H1 (cell line): ENCODE data around the gene MOV10L1. TPM values are rescaled to one million over a fixed set of nuclear protein-coding genes. Genes with fewer than 3 reads are reported as not detected.

Experiments used
- CTCF ChIA-PET: fragments of 300-600 bp; sonication (Branson Sonifier 250); formaldehyde crosslinking; loops from one replicate; lab custom pipeline; 2021; ENCODE audit not compliant: partially characterized antibody; lab: Charles Lee
- POLR2A ChIA-PET: fragments of 300-600 bp; sonication (Branson Sonifier 250); formaldehyde crosslinking; loops from one replicate; lab custom pipeline; 2021; ENCODE audit warnings: inconsistent platforms; ENCODE audit not compliant: partially characterized antibody; lab: Charles Lee
- DNase-seq, 2 experiments: peaks; one replicate each; pipeline versions ENCODE4 v3.0.0 to v3.0.0-alpha.2; 2010 to 2022; ENCODE audit warnings: low spot score in 2 of 2, low read depth in 1 of 2, mixed read lengths in 1 of 2
- FAIRE-seq: peaks from 2 replicates; lab custom pipeline; 2011; peaks lifted over from hg19 to GRCh38; lab: Jason Lieb, UNC
- H2AFZ ChIP-seq: 2 replicates; pipeline ENCODE4 v1.8.1; 2012; ENCODE audit warnings: low read length, inconsistent platforms
- H2AK5ac ChIP-seq: 2 replicates; pipeline ENCODE4 v1.6.1; 2013; ENCODE audit warnings: low read depth, low read length
- H2BK120ac ChIP-seq: replicated peaks from 2 replicates; pipeline ENCODE3; 2013; ENCODE audit warnings: low read depth, low read length, inconsistent platforms
- H2BK12ac ChIP-seq: 2 replicates; pipeline ENCODE4 v1.6.1; 2013; ENCODE audit warnings: low read depth, low read length
- H2BK15ac ChIP-seq: 2 replicates; pipeline ENCODE4 v1.6.1; 2013; ENCODE audit warnings: low read length
- H2BK20ac ChIP-seq: 2 replicates; pipeline ENCODE4 v1.6.1; 2013; ENCODE audit warnings: low read length
- H2BK5ac ChIP-seq: 2 replicates; pipeline ENCODE4 v1.6.1; 2013; ENCODE audit warnings: low read depth, low read length
- H3K14ac ChIP-seq: 2 replicates; pipeline ENCODE4 v1.6.1; 2013; ENCODE audit warnings: inconsistent platforms; ENCODE audit not compliant: insufficient read length
- H3K18ac ChIP-seq: 2 replicates; pipeline ENCODE4 v1.6.1; 2013; ENCODE audit warnings: low read length; ENCODE audit errors: extremely low read depth
- H3K23ac ChIP-seq: 2 replicates; pipeline ENCODE4 v1.6.1; 2013; ENCODE audit warnings: inconsistent platforms; ENCODE audit not compliant: insufficient read length
- H3K23me2 ChIP-seq: 2 replicates; pipeline ENCODE4 v1.6.1; 2013; ENCODE audit warnings: low read depth, low read length
- H3K27ac ChIP-seq: 2 replicates; pipeline ENCODE4 v1.6.1; 2011; ENCODE audit warnings: low read depth, low read length, inconsistent platforms
- H3K27me3 ChIP-seq, 4 experiments: replicated peaks in 1 of 4; 1 replicate in 1 of 4; 2 replicates in 3 of 4; pipeline versions ENCODE4 v1.6.1 to v1.8.1; 2011 to 2013; ENCODE audit warnings: low read length in 3 of 4, mild to moderate bottlenecking in 3 of 4, inconsistent platforms in 2 of 4, mixed read lengths in 2 of 4, moderate library complexity in 1 of 4; ENCODE audit not compliant: control insufficient read depth in 3 of 4, insufficient read depth in 3 of 4; ENCODE audit errors: extremely low read depth in 1 of 4
- H3K36me3 ChIP-seq, 4 experiments: 2 replicates each; pipeline versions ENCODE4 v1.6.1 to v1.8.1; 2011 to 2013; ENCODE audit warnings: mild to moderate bottlenecking in 4 of 4, low read length in 3 of 4, moderate library complexity in 2 of 4, control low read depth in 1 of 4, inconsistent platforms in 1 of 4; ENCODE audit not compliant: insufficient read depth in 4 of 4, control insufficient read depth in 2 of 4
- H3K4ac ChIP-seq: replicated peaks from 2 replicates; pipeline ENCODE3; 2013; ENCODE audit warnings: low read length, low read depth, mixed read lengths, inconsistent platforms; ENCODE audit not compliant: insufficient read length
- H3K4me1 ChIP-seq, 4 experiments: replicated peaks in 1 of 4; 1 replicate in 1 of 4; 2 replicates in 3 of 4; pipeline versions ENCODE4 v1.6.1 to v1.8.1; 2011 to 2013; ENCODE audit warnings: low read length in 3 of 4, inconsistent platforms in 2 of 4, mixed read lengths in 1 of 4; ENCODE audit not compliant: insufficient read depth in 4 of 4, control insufficient read depth in 3 of 4
- H3K4me2 ChIP-seq, 2 experiments: 2 replicates each; pipeline versions ENCODE4 v1.6.1 to v1.8.1; 2011 to 2013; ENCODE audit warnings: low read depth in 2 of 2, low read length in 2 of 2, control low read depth in 1 of 2, inconsistent platforms in 1 of 2, mild to moderate bottlenecking in 1 of 2; ENCODE audit not compliant: insufficient read depth in 1 of 2
- H3K4me3 ChIP-seq, 4 experiments: fragments of 200-600, 300-600 bp in 1 of 4; sonication (generic), shearing (Covaris generic), sonication (Bioruptor Twin) in 1 of 4; 2 replicates each; pipeline versions ENCODE4 v1.5.1 to v1.8.1; 2011 to 2016; ENCODE audit warnings: low read length in 4 of 4, low read depth in 3 of 4, control low read depth in 2 of 4, inconsistent platforms in 2 of 4, mild to moderate bottlenecking in 2 of 4, mixed read lengths in 1 of 4, moderate library complexity in 1 of 4; ENCODE audit not compliant: insufficient read depth in 2 of 4; ENCODE audit errors: extremely low read depth in 1 of 4
- H3K56ac ChIP-seq: replicated peaks from 2 replicates; pipeline ENCODE3; 2013; ENCODE audit warnings: low read depth, mild to moderate bottlenecking, mixed read lengths, low read length, inconsistent platforms; ENCODE audit not compliant: insufficient read length
- H3K79me1 ChIP-seq: 2 replicates; pipeline ENCODE4 v1.6.1; 2013; ENCODE audit warnings: low read depth, low read length, control low read depth
- H3K79me2 ChIP-seq, 2 experiments: 2 replicates each; pipeline versions ENCODE4 v1.6.1 to v1.8.1; 2012 to 2013; ENCODE audit warnings: low read length in 2 of 2, mild to moderate bottlenecking in 2 of 2, inconsistent platforms in 1 of 2; ENCODE audit not compliant: insufficient read depth in 2 of 2, control insufficient read depth in 1 of 2
- H3K9ac ChIP-seq, 4 experiments: replicated peaks in 1 of 4; 1 replicate in 1 of 4; 2 replicates in 3 of 4; pipeline versions ENCODE4 v1.6.1 to v1.8.1; 2011 to 2013; ENCODE audit warnings: low read depth in 3 of 4, low read length in 3 of 4, control low read depth in 2 of 4, mild to moderate bottlenecking in 2 of 4, moderate library complexity in 2 of 4, inconsistent platforms in 1 of 4; ENCODE audit errors: extremely low read depth in 1 of 4
- H3K9me3 ChIP-seq, 2 experiments: 2 replicates each; pipeline versions ENCODE4 v1.6.1 to v1.8.1; 2012 to 2013; ENCODE audit warnings: mild to moderate bottlenecking in 2 of 2, moderate library complexity in 2 of 2, control low read depth in 1 of 2, inconsistent platforms in 1 of 2, low read depth in 1 of 2, low read length in 1 of 2, mixed read lengths in 1 of 2; ENCODE audit not compliant: insufficient read depth in 2 of 2
- H4K20me1 ChIP-seq, 2 experiments: replicated peaks in 1 of 2; 2 replicates each; pipeline versions ENCODE3 to v1.8.1; 2011 to 2013; ENCODE audit warnings: inconsistent platforms in 2 of 2, low read length in 2 of 2, mild to moderate bottlenecking in 1 of 2; ENCODE audit not compliant: insufficient read depth in 2 of 2, control insufficient read depth in 1 of 2
- H4K5ac ChIP-seq: 2 replicates; pipeline ENCODE4 v1.6.1; 2013; ENCODE audit warnings: low read length, low read depth, mixed read lengths, inconsistent platforms; ENCODE audit not compliant: insufficient read length
- H4K8ac ChIP-seq: 2 replicates; pipeline ENCODE4 v1.8.0; 2013; ENCODE audit warnings: mild to moderate bottlenecking, moderate library complexity, low read length, inconsistent platforms; ENCODE audit not compliant: insufficient read depth; ENCODE audit errors: extremely low read depth
- H4K91ac ChIP-seq: replicated peaks from 2 replicates; pipeline ENCODE3; 2013; ENCODE audit warnings: low read length, mixed read lengths, inconsistent platforms; ENCODE audit not compliant: insufficient read length
- CHD1 ChIP-seq: IDR thresholded peaks from 2 replicates; pipeline ENCODE4 v1.6.1; 2012; ENCODE audit warnings: low read depth, low read length, improper control_type of control experiment
- CHD2 ChIP-seq: IDR thresholded peaks from 2 replicates; pipeline ENCODE4 v1.6.1; 2012; ENCODE audit warnings: low read length, improper control_type of control experiment
- HDAC6 ChIP-seq: IDR thresholded peaks from one replicate; pipeline ENCODE4 v1.7.1; 2012; ENCODE audit warnings: low read depth, mild to moderate bottlenecking, inconsistent platforms, low read length, moderate library complexity
- JUN ChIP-seq: IDR thresholded peaks from 2 replicates; pipeline ENCODE4 v1.6.1; 2011; ENCODE audit warnings: low read depth, mild to moderate bottlenecking, improper control_type of control experiment, low read length
- JUND ChIP-seq: IDR thresholded peaks from 2 replicates; pipeline ENCODE4 v1.6.1; 2011; ENCODE audit warnings: mild to moderate bottlenecking, improper control_type of control experiment, low read length
- NRF1 ChIP-seq: IDR thresholded peaks from 2 replicates; pipeline ENCODE4 v1.6.1; 2011; ENCODE audit warnings: mild to moderate bottlenecking, low read depth, low read length, improper control_type of control experiment
- POLR2A ChIP-seq, 2 experiments: IDR thresholded peaks; 1 replicate in 1 of 2; 2 replicates in 1 of 2; pipeline ENCODE4 v1.6.1; 2011; ENCODE audit warnings: low read depth in 2 of 2, low read length in 2 of 2, mild to moderate bottlenecking in 2 of 2; ENCODE audit errors: control extremely low read depth in 1 of 2
- POU5F1 ChIP-seq: IDR thresholded peaks from 2 replicates; pipeline ENCODE4 v1.6.1; 2011; ENCODE audit warnings: low read depth, mild to moderate bottlenecking, low read length, moderate library complexity
- SP1 ChIP-seq: IDR thresholded peaks from 2 replicates; pipeline ENCODE4 v1.6.1; 2011; ENCODE audit warnings: low read depth, low read length
- SUZ12 ChIP-seq: fragments of 200-600 bp; sonication (generic); IDR thresholded peaks from 2 replicates; pipeline ENCODE4 v1.6.1; 2012; ENCODE audit warnings: mild to moderate bottlenecking, inconsistent platforms, low read length, moderate library complexity, mixed read lengths
- TEAD4 ChIP-seq: IDR thresholded peaks from 2 replicates; pipeline ENCODE4 v1.6.1; 2012; ENCODE audit warnings: low read depth, low read length, inconsistent platforms, mixed read lengths
- WGBS, 2 experiments: shearing (Covaris generic) in 1 of 2; methylation state at CpG; one replicate each; pipeline versions ENCODE4 v1.1.6 to v1.1.7; 2013 to 2015; ENCODE audit warnings: low lambda C conversion rate in 2 of 2, mixed read lengths in 2 of 2, inconsistent platforms in 1 of 2, low coverage in 1 of 2, missing lambda C conversion rate in 1 of 2; ENCODE audit not compliant: insufficient replicate concordance in 2 of 2, insufficient coverage in 1 of 2, insufficient read length in 1 of 2; ENCODE audit errors: extremely low coverage in 1 of 2, missing lambda C conversion rate in 1 of 2; 5-methylcytosine and 5-hydroxymethylcytosine counted together
- polyA plus RNA-seq, 7 experiments: library from polyadenylated mRNA; depleted of rRNA in 3 of 7; stranded (reverse) in 5 of 7; unstranded in 2 of 7; fragments of >200 nt in 5 of 7; fragments of 200-250 nt in 2 of 7; gene quantifications; 1 replicate in 5 of 7; 2 replicates in 1 of 7; 4 replicates in 1 of 7; pipeline versions ENCODE4 v1.2.1 to v1.2.3, GENCODE V29; 2011 to 2013; ENCODE audit warnings: missing spikeins in 2 of 7, mixed read lengths in 2 of 7
- total RNA-seq: library from RNA; stranded (reverse); fragmentation: NEBNext Ultra II Directional; extraction: Animal tissue kit (Norgen Biotek cat#: 25700); gene quantifications from 2 replicates; pipeline ENCODE4 v1.2.1, GENCODE V29; 2021
- TF ChIP-seq, protein P1 (sequence below): IDR thresholded peaks from 2 replicates; pipeline ENCODE4 v1.6.1; 2011; ENCODE audit warnings: low read depth, mild to moderate bottlenecking, low read length; ENCODE audit not compliant: insufficient read depth
- TF ChIP-seq, protein P2 (sequence below): IDR thresholded peaks from 2 replicates; pipeline ENCODE4 v1.6.1; 2012; ENCODE audit warnings: inconsistent platforms
- TF ChIP-seq, protein P3 (sequence below): IDR thresholded peaks from 2 replicates; pipeline ENCODE4 v1.6.1; 2012; ENCODE audit warnings: inconsistent platforms

Gene MOV10L1
- total and polyA plus RNA-seq, 2 of the 8 experiments (the other 6 are each of a cell fraction or from before 2014, with no cell fraction given), result 0.32 TPM; not detected in 1

DNA sequence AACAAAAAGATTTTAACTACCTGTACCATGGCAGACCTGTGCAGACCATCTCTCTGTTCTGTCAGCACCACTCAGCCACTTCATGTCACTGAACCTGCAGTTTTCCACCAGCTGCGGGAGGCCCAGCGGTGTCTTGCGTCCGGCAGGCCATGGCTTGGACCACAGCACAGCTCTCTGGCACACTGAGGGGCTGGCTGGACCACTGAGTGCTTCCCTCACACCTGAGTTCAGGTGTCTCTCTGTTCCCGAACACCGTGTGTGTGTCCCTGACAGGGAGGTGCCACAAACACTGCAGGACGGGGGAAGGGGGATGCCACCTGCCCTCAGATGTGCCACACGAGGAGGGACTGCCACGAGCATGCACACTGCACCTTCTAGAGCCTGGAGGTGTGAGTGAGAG lies 17.7 kb downstream of the MOV10L1 start:
- H3K36me3 ChIP-seq, result no peaks in the 10 kb centered on the region; a peak in 1 of 8 replicates
- WGBS, 2 experiments, result 88% methylated on average over 9 of the region's 9 CpGs; no CpG with 5 or more reads in 1 of the 2 experiments
- H4K20me1 ChIP-seq, result peaks cover 0 to 1% of the 10 kb centered on the region in 2 experiments
- TF ChIP-seq SP1, result no peak
- no peak for TF ChIP-seq POU5F1
- TF ChIP-seq, protein P1, sequence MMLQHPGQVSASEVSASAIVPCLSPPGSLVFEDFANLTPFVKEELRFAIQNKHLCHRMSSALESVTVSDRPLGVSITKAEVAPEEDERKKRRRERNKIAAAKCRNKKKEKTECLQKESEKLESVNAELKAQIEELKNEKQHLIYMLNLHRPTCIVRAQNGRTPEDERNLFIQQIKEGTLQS, result no peak
- no peak for TF ChIP-seq JUN
- no peak for TF ChIP-seq NRF1
- TF ChIP-seq CHD1, result no peak
- TF ChIP-seq JUND, result no peak
- TF ChIP-seq POLR2A (IDR thresholded peaks at IDR 0.05; ENCODE audit: control extremely low read depth in 1 of 2, low read depth in 2 of 2, low read length in 2 of 2), result no peak
- TF ChIP-seq TEAD4, result no peak
- TF ChIP-seq HDAC6, result no peak
- TF ChIP-seq CHD2, result no peak
- TF ChIP-seq, protein P2, sequence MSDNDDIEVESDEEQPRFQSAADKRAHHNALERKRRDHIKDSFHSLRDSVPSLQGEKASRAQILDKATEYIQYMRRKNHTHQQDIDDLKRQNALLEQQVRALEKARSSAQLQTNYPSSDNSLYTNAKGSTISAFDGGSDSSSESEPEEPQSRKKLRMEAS, result no peak
- TF ChIP-seq SUZ12, result no peak
- TF ChIP-seq, protein P3, sequence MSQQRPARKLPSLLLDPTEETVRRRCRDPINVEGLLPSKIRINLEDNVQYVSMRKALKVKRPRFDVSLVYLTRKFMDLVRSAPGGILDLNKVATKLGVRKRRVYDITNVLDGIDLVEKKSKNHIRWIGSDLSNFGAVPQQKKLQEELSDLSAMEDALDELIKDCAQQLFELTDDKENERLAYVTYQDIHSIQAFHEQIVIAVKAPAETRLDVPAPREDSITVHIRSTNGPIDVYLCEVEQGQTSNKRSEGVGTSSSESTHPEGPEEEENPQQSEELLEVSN, result no peak

More for the DNA sequence above, 17.7 kb downstream of the MOV10L1 start:
- H2BK20ac ChIP-seq, result no peak overlapping the region
- no peak overlapping the region for H3K23ac ChIP-seq
- ChIA-PET POLR2A (interaction anchor here (1.1 kb wide), 1 partner anchor 266 kb away, joined by 3 read pairs; no protein-coding TSS in a partner anchor), CTCF (interaction anchor here (0.8 to 1.4 kb wide), 3 partner anchors 76 to 340 kb away, joined by 3 to 4 read pairs (median 3); no protein-coding TSS in a partner anchor)
- no peak overlapping the region for H2BK5ac ChIP-seq
- no peak overlapping the region for H3K18ac ChIP-seq
- no peak overlapping the region for H4K8ac ChIP-seq
- no peak overlapping the region for H3K14ac ChIP-seq
- no peak overlapping the region for H3K4me2 ChIP-seq
- H3K4me1 ChIP-seq, result no peaks in the 10 kb centered on the region
- H3K79me1 ChIP-seq, result no peaks in the 10 kb centered on the region
- no peaks in the 10 kb centered on the region for H3K79me2 ChIP-seq
- no peak overlapping the region for H2BK15ac ChIP-seq
- no peak overlapping the region for H3K4me3 ChIP-seq
- no peak overlapping the region for H4K91ac ChIP-seq
- no peak for FAIRE-seq
- DNase-seq, result no peak
- no peaks in the 10 kb centered on the region for H3K23me2 ChIP-seq
- H3K56ac ChIP-seq, result no peak overlapping the region
- H3K27me3 ChIP-seq, result no peaks in the 10 kb centered on the region; a peak in 3 of 7 replicates
- no peak overlapping the region for H4K5ac ChIP-seq
- no peak overlapping the region for H3K4ac ChIP-seq
- H2BK120ac ChIP-seq, result no peak overlapping the region
- H3K9me3 ChIP-seq, result no peaks in the 10 kb centered on the region
- no peak overlapping the region for H3K9ac ChIP-seq
- H2AFZ ChIP-seq, result no peak overlapping the region
- no peak overlapping the region for H2AK5ac ChIP-seq
- H2BK12ac ChIP-seq, result no peak overlapping the region
- H3K27ac ChIP-seq, result no peak overlapping the region
